Measurements from ENCODE around the gene PTPRG.

Gene PTPRG

DNA sequence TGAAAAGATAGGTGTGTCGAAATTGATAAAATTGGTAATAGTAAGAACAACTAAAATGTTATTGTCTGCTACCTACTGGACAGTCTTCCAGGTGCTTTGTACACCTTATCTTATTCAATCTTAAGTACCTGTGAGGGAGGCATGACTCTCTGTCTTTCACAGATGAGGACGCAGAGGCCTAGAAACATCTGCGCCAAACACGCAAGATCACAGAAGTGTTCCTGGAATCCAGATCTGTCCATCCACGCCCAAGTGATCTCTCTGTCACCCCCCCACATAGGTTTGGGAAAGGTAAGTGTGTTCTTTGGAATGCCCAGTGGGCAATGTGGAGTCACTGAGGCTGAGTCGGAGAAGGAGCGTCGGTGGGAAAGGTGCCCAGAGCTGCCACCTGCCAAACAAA lies 34.4 kb upstream of the PTPRG start:
- TF ChIP-seq, protein P1, sequence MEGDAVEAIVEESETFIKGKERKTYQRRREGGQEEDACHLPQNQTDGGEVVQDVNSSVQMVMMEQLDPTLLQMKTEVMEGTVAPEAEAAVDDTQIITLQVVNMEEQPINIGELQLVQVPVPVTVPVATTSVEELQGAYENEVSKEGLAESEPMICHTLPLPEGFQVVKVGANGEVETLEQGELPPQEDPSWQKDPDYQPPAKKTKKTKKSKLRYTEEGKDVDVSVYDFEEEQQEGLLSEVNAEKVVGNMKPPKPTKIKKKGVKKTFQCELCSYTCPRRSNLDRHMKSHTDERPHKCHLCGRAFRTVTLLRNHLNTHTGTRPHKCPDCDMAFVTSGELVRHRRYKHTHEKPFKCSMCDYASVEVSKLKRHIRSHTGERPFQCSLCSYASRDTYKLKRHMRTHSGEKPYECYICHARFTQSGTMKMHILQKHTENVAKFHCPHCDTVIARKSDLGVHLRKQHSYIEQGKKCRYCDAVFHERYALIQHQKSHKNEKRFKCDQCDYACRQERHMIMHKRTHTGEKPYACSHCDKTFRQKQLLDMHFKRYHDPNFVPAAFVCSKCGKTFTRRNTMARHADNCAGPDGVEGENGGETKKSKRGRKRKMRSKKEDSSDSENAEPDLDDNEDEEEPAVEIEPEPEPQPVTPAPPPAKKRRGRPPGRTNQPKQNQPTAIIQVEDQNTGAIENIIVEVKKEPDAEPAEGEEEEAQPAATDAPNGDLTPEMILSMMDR (IDR thresholded peaks at IDR 0.05), result no peak

DNA sequence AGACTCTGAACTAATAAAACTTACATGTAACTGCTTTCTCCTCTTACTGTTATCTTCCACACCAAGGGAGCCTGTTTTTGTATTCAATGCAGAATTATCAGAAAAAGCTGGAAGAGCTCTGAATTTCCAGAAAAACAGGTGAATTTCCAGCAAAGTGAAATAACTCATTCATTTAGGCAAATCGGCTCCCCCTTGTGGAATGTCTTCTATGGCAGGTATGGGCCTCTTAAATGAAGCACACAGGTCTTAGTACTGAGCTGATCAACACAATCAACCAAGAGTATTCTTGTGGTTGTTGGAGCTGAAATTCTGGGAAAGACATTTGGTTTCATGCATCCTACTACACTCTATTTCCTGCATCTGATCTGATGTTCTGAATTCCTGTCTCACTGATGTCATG lies 31.0 kb upstream of the PTPRG start:
- DNase-seq (ENCODE audit: low spot score), result no peak
- Histone ChIP-seq H3K27ac (no peak overlapping the region), H3K4me3 (no peak overlapping the region)
- TF ChIP-seq, protein P1 (IDR thresholded peaks at IDR 0.05), result peak; percentile 34

More for the DNA sequence above, 34.4 kb upstream of the PTPRG start:
- no peak for DNase-seq (ENCODE audit: low spot score)
- H3K4me3 ChIP-seq, result no peak overlapping the region
- no peak overlapping the region for H3K27ac ChIP-seq

- TF ChIP-seq, protein P1 (IDR thresholded peaks at IDR 0.05), result no peak
- Histone ChIP-seq H3K27ac (no peak overlapping the region), H3K4me3 (no peak overlapping the region)
- DNase-seq (ENCODE audit: low spot score), result no peak
These were observed 29.8 kb upstream of the PTPRG start for GRCh38 chr3:61531528-61531927.

DNA sequence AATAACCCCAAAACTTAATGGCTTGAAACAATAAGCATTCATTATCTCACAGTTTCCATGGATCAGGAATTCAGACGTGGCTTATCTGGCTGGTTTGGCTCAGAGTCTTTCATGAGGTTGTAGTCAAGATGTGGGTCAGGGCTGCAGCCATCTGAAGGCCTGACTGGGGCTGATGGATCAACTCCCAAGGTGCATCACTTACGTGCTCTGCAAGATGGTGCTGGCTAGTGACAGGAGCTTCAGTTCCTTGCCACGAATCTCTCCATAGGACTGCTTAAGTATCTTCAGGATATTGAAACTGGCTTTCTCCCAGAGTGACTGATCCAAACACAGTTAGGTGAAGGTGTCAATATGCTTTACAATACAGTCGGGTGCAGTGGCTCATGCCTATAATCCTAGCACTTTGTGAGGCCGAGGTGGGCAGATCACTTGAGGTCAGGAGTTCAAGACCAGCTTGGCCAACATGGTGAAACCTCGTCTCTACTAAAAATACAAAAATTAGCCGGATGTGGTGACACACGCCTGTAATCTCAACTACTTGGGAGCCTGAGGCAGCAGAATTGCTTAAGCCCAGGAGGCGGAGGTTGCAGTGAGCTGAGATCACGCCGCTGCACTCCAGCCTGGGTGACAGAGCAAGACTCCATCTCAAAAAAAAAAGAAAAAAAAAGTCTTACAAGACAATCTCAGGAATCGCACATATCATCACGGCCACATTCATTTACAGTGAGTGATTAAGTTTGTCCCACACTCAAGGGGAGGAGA lies 28.5 kb upstream of the PTPRG start:
- DNase-seq (ENCODE audit: low spot score), result no peak
- TF ChIP-seq, protein P1 (IDR thresholded peaks at IDR 0.05), result no peak
- Histone ChIP-seq H3K27ac (no peak overlapping the region), H3K4me3 (no peak overlapping the region)

DNA sequence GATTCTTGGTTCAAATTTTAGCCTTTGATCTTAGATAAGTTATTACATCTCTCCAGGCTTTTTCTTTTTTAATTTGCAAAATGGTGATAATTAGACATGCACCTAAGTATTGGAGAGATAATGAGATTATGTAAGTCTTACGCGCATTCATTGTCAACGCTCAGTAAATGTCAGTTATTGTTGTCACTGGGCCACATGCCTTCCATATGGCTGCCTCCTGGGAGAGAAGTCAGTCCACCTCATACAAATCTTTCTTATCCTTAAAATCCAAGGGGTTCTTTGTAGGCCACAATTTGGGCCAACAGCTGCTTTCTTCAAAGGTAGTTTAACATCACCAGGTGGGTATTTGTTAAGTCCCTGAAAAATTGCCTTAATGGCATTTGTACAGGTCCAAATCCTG lies 25.5 kb upstream of the PTPRG start:
- TF ChIP-seq, protein P1 (IDR thresholded peaks at IDR 0.05), result no peak
- DNase-seq (ENCODE audit: low spot score), result no peak
- no peak overlapping the region for H3K4me3 ChIP-seq
- no peak overlapping the region for H3K27ac ChIP-seq

GRCh38 chr3:61537366-61537765 lies 24.0 kb upstream of the PTPRG start:
- DNase-seq (ENCODE audit: low spot score), result no peak
- Histone ChIP-seq H3K27ac (no peak overlapping the region), H3K4me3 (no peak overlapping the region)
- TF ChIP-seq, protein P1 (IDR thresholded peaks at IDR 0.05), result no peak

DNA sequence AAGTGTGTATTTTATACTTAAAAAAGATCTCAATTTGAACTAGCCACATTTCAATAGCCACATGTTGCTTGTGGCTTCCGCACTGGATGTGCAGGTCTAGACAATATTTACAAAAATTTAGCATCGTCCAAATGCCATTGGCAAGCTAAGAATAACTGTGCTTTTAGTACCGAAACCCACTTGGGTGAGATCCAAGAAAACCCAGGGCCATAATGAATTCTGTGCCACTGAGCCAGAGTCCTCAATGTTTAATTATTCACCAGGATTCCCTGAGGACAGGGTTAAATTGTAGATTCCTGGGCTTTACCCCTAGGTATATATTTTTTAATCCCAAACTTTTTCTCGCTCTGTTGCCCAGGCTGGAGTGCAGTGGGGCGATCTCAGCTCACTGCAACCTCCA lies 22.9 kb upstream of the PTPRG start:
- Histone ChIP-seq H3K27ac (no peak overlapping the region), H3K4me3 (no peak overlapping the region)
- DNase-seq (ENCODE audit: low spot score), result no peak
- TF ChIP-seq, protein P1 (IDR thresholded peaks at IDR 0.05), result no peak

All from coronary artery (tissue), 2 donors.